Endometrial microvascular endothelial cells (primary cell): ENCODE data around the gene POLD3. TPM values are rescaled to one million over a fixed set of nuclear protein-coding genes. Genes with fewer than 3 reads are reported as not detected.
"Not testable (repeated sequence)": the region's sequence is repeated elsewhere in the genome, so short reads cannot be mapped to it uniquely, and the experiment has no call there.

ENCODE experiments used
- in situ Hi-C: cut with HindIII; loops from 2 replicates; pipeline ENCODE4 v1.10.0; 2017; ENCODE audit warnings: low sequenced_read_pairs, low pct_unique_long_range_greater_than_20kb; ENCODE audit errors: inconsistent ontology term
- total RNA-seq: library from RNA; depleted of rRNA; stranded (reverse); fragments of >200 nt; gene quantifications from one replicate; pipeline ENCODE4 v1.2.3, GENCODE V29; 2015; ENCODE audit errors: inconsistent ontology term

The POLD3 gene
- total RNA-seq, 1 donor from 2014 or later: 15.1 TPM

DNA sequence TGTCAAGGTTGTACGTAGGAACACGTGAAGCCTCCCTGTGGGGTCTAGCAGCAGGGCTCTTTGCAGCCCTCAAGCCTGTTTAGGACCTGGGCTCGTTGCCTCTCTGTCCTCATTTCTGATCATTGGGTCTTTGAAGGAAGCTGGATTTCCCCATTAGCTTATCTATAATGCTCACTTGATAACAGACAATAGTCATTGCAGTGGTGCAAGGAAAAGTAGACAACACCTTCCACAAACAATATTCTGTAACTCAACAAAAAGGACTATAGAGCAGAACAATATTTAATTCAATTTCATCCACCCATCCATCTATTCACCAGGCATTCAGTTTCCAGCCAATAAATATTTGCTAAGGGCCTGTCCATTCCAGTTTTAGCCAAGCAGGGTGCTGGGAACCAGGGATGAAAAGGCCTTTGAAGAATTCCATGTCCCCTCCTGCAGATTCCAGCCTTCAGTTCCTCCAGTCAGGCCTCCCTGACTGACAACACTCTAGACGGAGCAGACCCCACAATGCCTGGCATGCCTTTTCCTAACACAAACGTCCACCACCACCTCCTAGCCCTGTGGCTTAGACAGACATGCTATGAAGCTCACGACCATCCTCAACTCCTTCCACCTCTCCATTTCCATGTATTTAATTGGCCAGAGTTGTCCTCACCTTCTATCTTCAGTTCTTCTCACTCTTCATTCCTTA lies 12.7 kb upstream of the POLD3 start:
- in situ Hi-C loops: no loop called here

DNA sequence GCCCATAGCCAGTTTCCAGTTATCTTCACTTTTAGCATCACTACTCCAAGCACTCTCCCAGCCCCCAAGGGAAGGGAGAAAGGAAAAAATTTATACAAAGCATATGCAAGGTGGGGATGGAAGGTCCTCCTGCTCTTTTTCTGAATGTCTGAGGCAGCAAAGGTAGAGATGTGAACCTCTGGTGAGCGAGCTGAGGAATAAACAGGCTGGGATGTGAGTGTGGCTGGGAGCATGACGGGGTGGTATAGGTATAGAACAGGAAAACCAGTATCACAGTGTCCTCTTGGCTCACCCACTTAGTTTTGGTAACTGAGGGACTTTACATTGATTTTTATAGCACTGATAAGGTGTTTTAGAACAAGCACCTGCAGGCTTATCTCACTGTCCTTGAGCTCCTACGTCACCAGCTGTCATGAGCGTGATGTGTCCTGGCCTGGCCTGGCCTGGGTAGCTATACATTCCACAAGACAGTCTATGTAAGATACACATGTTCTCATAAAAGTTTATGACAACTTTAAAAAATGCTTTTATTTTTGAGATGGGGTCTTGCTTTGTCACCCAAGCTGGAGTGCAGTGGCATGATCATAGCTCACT lies 10.3 kb upstream of the POLD3 start:
- in situ Hi-C loops: no loop called here

DNA sequence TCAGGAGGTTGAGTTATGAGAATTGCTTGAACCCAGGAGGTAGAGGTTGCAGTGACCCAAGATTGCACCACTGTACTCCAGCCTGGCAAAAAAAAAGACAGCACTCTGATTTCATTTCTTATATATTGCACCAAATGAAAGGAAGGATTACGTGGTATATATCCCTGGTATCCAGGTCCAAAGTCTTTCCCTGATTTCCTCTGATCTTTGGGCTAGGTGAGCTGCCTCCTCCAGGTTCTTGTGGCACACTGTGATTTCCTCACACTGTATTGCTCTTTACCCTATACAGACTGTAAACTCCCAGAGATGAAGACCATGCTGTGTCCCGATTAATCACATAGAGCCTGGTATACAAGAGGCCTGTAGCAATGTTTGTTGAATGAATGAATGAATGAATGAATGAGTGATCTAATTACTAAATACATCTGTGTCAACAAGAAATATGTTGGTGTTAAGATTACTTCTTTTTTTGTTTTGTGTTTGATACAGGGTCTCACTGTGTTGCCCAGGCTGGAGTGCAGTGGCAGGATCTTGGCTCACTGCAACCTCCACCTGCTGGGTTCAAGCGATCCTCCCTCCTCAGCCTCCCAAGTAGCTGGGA lies 9.3 kb upstream of the POLD3 start:
- in situ Hi-C loops: no loop called here

DNA sequence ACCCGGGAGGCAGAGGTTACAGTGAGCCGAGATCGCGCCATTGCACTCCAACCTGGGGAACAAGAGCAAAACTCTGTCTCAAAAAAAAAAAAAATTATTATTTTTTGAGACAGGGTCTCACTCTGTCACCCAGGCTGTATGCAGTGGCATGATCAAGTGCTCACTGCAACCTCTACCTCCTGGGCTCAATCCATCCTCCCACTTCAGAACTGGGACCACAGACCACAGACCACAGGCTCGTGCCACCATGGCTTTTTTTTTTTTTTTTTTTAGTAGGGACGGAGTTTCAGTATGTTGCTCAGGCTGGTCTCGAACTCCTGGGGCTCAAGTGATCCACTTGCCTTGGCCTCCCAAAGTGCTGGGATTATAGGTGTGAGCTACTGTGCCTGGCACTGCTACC lies 1.9 kb upstream of the POLD3 start:
- in situ Hi-C loops: not testable (repeated sequence)

DNA sequence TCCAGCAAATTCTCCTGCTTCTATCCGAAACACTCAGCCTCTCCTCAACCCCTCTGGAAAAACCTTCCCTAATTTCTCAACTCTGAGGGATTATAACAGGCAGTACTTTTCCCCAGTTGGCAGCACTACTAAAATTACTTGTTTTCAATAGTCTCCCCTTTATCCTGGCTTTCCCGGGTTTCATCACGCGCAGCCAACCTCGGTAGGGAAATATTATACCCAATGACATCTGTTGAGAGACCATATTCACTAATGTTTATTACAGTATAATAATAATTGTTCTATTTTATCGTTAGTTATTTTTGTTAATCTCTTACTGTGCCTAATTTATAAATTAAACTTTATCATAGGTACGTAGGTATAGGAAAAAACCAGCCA lies 330 bp upstream of the POLD3 start:
- in situ Hi-C loops: no loop called here

DNA sequence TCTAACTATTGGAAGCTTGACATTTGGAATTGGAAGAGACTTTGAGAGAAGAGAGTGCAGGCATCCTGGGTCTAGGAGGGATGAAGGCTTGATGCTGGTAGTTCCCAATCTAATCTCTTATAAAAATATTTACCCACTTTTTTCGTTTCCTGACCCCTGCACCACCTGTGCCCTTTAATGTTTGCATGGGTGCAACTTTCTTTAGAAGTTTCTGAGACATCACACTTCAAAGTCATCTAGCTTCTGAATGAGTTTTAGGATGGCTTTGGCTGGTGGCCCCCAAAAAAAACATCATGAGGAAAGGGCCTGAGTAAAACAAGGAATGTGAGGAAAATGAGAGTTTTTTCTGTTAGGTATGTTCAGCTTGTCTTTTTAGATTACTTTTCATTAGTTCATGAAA lies 1.1 kb downstream of the POLD3 start:
- in situ Hi-C loops: no loop called here

DNA sequence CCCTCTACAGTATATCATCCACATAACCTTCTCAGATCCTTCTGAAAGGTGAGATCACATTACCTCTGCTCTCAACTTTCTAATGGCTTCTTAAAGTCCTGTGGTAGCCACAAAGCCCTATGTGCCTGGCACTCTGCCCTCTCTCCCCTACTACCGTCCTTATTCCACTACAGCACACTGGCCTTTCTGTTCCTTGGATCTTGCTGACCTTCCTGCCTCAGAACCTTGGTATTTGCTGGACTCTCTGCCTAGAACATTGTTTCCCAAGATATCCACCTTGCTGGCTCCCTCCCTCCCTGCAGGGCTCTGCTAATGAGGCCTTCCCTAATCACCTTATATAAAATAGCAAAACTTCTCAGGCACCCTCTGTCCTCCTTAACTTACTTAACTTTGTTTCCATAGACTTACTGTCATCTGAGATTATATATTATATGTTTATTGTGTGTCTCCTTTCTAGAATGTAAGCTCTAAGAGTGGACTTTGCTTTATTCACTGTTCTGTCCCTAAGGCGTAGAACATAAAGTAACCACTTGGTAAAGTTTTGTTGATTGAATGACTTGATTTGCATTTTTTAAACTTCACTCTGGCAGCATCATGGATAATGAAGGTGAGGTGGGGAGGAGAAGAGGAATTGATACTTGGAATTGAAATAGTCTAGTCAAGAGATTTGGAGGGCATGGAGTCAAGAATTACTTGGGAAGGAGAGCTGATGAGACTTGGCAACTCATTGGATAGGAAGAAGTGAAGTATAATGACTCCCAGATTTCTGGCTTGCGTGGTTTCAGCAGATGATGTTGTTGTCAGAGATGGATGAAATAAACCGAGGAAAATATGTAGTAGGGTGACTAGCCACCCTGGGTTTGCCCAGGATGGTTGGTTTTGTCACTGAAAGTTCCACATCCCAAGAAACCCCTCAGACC lies 10.5 kb downstream of the POLD3 start:
- in situ Hi-C loops: no loop called here

DNA sequence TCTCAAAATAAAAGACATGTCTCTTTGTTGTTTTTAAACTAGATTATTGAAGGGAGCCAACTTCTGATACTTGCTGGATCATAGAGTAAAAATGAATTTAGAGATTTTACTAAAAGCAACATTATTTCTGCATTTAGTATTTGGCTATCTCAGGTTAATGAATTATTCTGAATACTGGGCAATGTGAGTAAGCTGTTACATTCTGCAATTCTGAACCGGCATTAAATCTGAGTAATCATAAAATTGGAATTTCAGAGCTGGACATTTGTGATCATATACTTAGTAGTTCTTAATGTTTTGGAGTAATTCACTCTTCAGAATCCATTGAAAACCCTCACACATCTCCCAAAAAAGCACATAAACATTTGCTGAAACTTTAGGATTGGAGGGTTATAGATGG lies 11.5 kb downstream of the POLD3 start:
- in situ Hi-C loops: no loop called here

DNA sequence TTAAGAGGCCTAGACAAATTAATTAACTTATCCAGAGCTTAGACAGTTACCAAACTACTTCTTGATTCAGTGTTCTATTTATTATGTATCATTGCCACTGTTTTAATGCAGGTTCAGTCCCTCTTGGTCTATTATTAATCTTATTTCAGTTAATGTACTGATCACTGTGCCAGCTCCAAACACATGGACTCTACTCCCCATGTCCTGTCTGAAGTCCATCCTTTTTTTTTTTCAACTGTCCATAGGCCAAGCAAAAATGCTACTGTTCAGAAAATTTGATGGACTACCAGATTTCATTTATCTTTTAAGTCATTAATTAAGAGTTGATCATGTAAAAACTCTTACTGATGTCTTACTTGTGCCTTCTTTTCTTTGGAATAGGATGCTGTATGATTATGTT lies 11.9 kb downstream of the POLD3 start:
- in situ Hi-C loops: no loop called here

DNA sequence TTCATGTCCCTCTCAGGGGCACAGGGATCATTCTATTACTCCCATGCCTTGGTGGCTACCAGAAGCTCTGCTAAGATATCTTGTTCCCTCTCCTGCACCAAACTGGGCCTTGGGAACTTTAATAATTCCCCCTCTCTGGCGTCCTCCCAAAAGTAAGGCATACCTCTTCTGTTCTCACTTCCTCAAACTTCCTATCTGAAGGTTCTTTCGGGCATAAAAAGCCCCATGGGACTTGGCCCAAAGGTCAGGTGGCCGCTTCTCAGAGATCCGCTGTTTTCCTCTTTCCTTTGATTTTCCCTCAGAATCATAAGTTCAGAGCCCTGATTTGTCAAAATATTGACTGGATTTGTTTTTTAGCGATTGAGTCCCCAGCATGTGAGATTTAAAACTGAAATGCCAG lies 13.0 kb downstream of the POLD3 start:
- in situ Hi-C loops: no loop called here

DNA sequence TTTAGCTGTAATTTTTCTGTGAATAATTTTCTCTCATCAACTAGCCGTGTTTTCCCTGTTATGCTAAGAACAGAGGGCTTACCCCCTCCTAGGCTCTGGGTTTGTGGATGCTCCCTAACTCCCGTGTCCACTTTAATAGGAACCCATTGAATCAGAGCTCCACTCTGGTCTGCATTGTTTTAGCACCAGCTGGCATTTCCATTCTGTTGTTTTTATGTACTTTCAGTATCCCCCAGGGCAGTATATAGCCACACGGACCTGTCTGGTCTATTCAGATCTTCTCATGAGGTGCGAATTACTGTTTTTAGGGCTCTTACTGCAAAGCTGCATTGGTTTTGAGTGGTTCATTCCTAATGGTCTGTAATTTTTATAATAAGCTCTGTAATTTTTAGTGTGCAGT lies 16.0 kb downstream of the POLD3 start:
- in situ Hi-C loops: no loop called here

DNA sequence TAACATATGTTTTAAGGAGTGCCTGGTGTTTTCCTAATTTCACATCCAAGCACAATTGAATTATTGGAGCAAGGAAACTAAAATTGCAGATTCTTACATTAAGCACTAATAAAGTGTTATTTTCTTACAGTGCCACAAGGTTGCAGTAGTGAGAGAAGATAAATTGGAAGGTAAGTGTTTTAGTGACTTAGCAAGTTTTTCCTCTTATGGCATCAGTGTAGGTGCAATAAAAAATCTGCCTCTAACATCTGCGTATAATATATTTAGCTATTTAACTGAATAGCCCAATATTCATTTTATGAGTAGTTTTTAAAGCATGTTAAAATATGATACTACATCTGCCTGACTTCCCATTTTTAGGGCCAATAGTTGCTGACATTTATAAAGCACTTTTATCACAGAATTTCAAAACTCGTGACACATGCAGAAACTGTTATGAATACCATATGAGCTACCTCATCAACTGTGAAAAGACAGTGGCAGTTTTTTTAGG lies 19.0 kb downstream of the POLD3 start:
- in situ Hi-C loops: no loop called here

DNA sequence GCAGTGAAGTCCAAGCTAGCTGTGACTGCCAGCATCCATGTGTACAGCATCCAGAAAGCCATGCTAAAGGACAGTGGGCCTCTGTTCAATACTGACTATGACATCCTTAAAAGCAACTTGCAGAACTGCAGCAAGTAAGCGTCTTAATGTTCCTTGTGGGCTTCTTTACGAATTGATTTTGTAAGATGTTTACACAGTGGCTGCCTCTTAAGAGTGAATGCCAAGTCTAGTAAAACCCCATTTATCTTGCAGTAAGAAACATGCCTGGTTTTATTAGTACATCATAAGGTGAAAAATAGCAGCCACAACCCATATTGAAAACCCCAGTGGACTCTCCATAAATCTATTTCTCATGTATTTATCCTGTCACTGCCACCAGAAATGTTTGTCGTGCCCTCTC lies 20.5 kb downstream of the POLD3 start:
- in situ Hi-C loops: no loop called here

DNA sequence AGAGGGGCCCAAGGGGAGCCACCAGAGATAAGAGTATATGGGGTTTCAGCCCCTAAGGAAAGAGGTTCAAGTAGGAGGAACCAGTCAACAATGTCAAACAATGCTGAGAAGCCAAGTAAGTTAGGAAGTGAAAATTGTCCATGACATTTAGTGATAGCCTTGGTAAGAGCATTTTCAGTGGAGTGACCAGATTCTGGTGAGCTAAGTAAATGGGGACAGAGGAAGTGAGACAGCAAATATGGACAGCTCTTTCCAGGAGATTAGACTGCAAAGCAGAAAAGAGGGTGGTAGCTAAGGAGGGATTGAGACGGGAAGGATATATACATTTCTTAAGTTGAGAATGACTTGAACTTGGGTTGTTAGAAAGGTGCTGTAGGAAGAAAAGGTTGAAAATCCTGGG lies 22.9 kb downstream of the POLD3 start:
- in situ Hi-C loops: no loop called here

DNA sequence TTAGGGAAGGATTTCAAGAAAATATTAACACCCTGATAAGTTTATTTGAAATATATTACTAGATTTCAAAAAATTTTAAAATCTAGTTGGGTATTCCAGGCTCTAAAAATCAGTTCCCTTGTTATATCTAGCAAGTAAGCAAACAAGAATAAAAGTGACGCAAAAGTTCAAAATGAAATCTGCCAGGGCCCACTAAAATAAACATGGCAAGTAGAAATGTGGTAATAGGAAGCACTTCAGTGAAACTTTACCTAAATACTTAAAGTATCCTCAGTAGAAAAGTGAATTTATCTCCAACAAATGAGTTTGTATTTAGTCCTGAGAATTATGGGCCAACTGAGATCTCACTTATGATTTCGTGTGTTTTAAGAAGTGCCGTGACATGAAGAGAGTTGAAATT lies 23.6 kb downstream of the POLD3 start:
- in situ Hi-C loops: no loop called here

DNA sequence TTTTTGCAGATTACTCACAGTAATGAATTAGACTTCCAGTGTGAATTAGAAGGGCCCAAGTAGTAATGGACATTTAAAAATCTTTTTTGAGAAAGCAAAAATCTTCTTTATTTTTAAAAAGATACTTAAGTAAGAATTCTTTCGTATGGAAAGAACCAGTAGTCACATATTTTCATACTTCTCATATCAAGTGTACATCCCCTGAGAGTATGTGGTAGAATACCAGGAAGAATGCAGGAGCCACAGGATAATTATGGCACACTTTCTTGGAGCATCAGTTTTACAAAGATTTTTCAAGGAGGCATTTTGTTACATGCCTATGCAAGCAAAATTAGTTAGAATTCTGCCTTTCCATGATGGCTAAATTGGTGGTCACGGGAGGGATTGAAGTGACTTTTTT lies 28.1 kb downstream of the POLD3 start:
- in situ Hi-C loops: no loop called here

DNA sequence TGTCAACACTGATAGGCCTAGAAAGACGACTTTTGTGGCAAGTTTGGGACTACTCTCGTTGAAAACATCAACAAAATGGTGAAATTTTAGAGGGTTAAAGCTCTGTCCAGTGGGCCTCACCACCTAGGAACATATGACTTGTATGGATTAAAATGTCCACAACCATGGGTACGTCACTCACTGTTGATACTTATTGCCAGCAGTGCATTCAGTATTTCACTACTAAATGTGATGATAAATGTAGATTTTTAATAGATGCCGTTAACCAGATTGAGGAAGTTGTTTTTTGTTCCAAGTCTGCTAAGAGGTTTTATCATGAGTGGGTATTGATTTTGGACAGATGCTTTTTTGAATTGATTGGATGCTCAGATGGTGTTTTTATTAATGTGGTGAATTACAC lies 33.7 kb downstream of the POLD3 start:
- in situ Hi-C loops: no loop called here

DNA sequence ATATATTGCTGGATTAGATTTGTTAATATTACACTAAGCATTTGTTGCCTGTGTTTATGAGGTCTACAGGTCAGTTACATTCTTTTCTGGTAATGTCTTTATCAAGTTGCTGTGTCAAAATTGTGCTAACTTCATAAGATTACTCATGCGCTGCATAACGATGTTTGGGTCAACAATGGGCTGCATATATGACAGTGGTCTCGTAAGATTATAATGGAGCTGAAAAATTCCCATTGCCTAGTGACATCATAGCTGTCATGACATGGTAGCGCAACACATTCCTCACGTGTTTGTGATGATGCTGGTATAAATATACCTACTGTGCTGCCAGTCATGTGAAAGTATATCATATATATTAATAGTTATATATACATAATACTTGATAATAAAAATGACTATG lies 34.2 kb downstream of the POLD3 start:
- in situ Hi-C loops: no loop called here

DNA sequence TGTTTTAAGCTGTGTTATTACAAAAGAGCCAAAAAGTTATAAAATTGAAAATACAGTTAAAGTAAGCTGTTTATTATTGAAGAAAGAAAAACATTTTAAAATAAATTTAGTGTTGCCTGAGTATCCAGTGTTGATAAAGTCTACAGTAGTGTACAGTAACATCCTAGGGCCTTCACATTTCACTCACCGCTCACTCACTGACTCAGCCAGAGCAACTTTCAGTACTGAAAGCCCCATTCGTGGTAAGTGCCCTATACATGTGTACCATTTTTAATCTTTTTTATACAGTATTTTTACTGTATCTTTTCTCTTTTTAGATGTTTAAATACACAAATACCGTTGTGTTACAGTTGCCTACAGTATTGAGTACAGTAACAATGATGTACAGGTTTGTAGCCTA lies 35.0 kb downstream of the POLD3 start:
- in situ Hi-C loops: no loop called here

DNA sequence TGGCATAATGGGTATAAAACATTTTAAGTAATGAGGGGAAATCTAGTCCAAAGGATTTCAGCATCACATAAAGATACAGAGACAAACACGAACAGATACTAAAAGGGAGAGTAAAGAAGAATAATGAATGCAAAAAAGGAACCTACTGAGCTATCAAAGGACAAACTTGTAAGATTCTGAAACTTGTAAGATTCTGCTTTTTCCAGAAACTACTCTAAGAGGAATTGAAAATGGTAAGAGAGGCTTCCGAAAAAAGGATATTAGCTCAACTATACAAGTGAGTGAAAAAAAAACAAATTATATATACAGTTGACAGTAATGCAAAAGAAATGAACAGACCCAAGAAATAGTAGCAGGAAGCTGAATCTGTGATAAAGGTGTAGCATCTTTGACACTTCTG lies 37.7 kb downstream of the POLD3 start:
- in situ Hi-C loops: no loop called here
